Naive thymus-derived CD4-positive, alpha-beta T cell (primary cell): ENCODE results near the gene MOV10. TPM values are rescaled to one million over a fixed set of nuclear protein-coding genes. Genes with fewer than 3 reads are reported as not detected.

Experiments
- ATAC-seq: fragments of 150-1000 bp; cut with Tn5 transposase; 2 replicates; pipeline ENCODE4 v1.10.0; 2021; ENCODE audit warnings: mild to moderate bottlenecking, moderate library complexity
- CTCF ChIA-PET: fragments of 350-600 bp; sonication (Branson Sonifier 250); formaldehyde crosslinking; loops from one replicate; lab custom pipeline; 2021; ENCODE audit warnings: antibody characterized with exemption; lab: Charles Lee
- POLR2A ChIA-PET: fragments of 350-600 bp; sonication (Branson Sonifier 250); formaldehyde crosslinking; loops from one replicate; lab custom pipeline; 2021; ENCODE audit warnings: antibody characterized with exemption, inconsistent platforms; lab: Charles Lee
- DNase-seq, 9 donors: peaks; one replicate each; pipeline versions ENCODE4 v3.0.0 to v3.0.0-alpha.2; 2020 to 2022; ENCODE audit warnings: mixed read lengths in 1 of 9
- H3K27ac ChIP-seq: one replicate; pipeline ENCODE4 v1.7.0; 2013; ENCODE audit warnings: mild to moderate bottlenecking, low read depth, low read length, moderate library complexity
- H3K27me3 ChIP-seq, 2 donors: one replicate each; pipeline ENCODE4 v1.7.0; 2013; ENCODE audit warnings: low read length in 2 of 2, mild to moderate bottlenecking in 2 of 2, moderate library complexity in 2 of 2; ENCODE audit not compliant: control insufficient read depth in 2 of 2, insufficient read depth in 2 of 2
- H3K36me3 ChIP-seq, 3 experiments: 1 replicate in 2 of 3; 2 replicates in 1 of 3; pipeline ENCODE4 v1.7.0; 2013; ENCODE audit warnings: low read length in 3 of 3, mild to moderate bottlenecking in 3 of 3, moderate library complexity in 1 of 3; ENCODE audit not compliant: insufficient read depth in 3 of 3, control insufficient read depth in 2 of 3
- H3K4me1 ChIP-seq, 2 donors: one replicate each; pipeline ENCODE4 v1.7.0; 2013; ENCODE audit warnings: low read length in 2 of 2, mild to moderate bottlenecking in 2 of 2, moderate library complexity in 1 of 2; ENCODE audit not compliant: control insufficient read depth in 2 of 2, insufficient read depth in 2 of 2
- H3K4me3 ChIP-seq: 2 replicates; pipeline ENCODE4 v1.7.0; 2013; ENCODE audit warnings: mild to moderate bottlenecking, low read length
- H3K9me3 ChIP-seq, 3 experiments: 1 replicate in 2 of 3; 2 replicates in 1 of 3; pipeline ENCODE4 v1.7.0; 2013; ENCODE audit warnings: low read length in 3 of 3; ENCODE audit not compliant: control insufficient read depth in 2 of 3
- H3K27ac Mint-ChIP-seq, 9 donors: one replicate each; pipeline ENCODE4 v1.8.0; 2020 to 2022; ENCODE audit warnings: mixed read lengths in 9 of 9, mild to moderate bottlenecking in 8 of 9, moderate library complexity in 5 of 9, inconsistent platforms in 2 of 9
- H3K27me3 Mint-ChIP-seq, 5 donors: one replicate each; pipeline ENCODE4 v1.8.0; 2021 to 2022; ENCODE audit warnings: mixed read lengths in 5 of 5, mild to moderate bottlenecking in 1 of 5
- H3K36me3 Mint-ChIP-seq, 5 donors: one replicate each; pipeline ENCODE4 v1.8.0; 2020 to 2022; ENCODE audit warnings: mixed read lengths in 5 of 5, mild to moderate bottlenecking in 3 of 5, inconsistent platforms in 1 of 5
- H3K4me1 Mint-ChIP-seq, 7 donors: one replicate each; pipeline ENCODE4 v1.8.0; 2020 to 2022; ENCODE audit warnings: mixed read lengths in 7 of 7, mild to moderate bottlenecking in 3 of 7, inconsistent platforms in 1 of 7
- H3K4me3 Mint-ChIP-seq, 10 donors: one replicate each; pipeline ENCODE4 v1.8.0; 2020 to 2022; ENCODE audit warnings: mild to moderate bottlenecking in 10 of 10, mixed read lengths in 10 of 10, moderate library complexity in 6 of 10, inconsistent platforms in 2 of 10
- H3K9me3 Mint-ChIP-seq, 11 donors: one replicate each; pipeline ENCODE4 v1.8.0; 2020 to 2022; ENCODE audit warnings: mixed read lengths in 11 of 11, mild to moderate bottlenecking in 4 of 11, inconsistent platforms in 1 of 11, moderate library complexity in 1 of 11
- intact Hi-C, 2 donors: fragments of 100-400 bp; cut with micrococcal nuclease; formaldehyde crosslinking; loops; one replicate each; pipeline ENCODE4 v1.15.1; 2023
- polyA plus RNA-seq, 2 donors: library from polyadenylated mRNA; unstranded; fragments of 300-500 nt; fragmentation: Illumina TruSeq; gene quantifications; one replicate each; pipeline ENCODE4 v1.2.3, GENCODE V29; 2021
- total RNA-seq, 6 experiments: library from RNA in 5 of 6; stranded (reverse) in 5 of 6; gene quantifications; 1 replicate in 5 of 6; 2 replicates in 1 of 6; pipeline ENCODE4 v1.2.3 and lab custom pipeline; 2021 to 2026

MOV10 gene
- total and polyA plus RNA-seq, 7 experiments from 2014 or later, result 26.1 to 126 (median 87.1) TPM

- Histone ChIP-seq H3K27ac (no peak overlapping the region), H3K9me3 (no peaks in the 10 kb centered on the region), H3K36me3 (peaks cover 0 to 52% (median 5%) of the 10 kb centered on the region in 3 experiments), H3K4me3 (no peak overlapping the region), H3K4me1 (no peaks in the 10 kb centered on the region), H3K27me3 (no peaks in the 10 kb centered on the region)
- CTCF ChIA-PET, result no interaction called here
- Mint-ChIP-seq H3K27ac (peak overlapping the region in 2 of 9 donors; percentile 12 to 35), H3K9me3 (no peaks in the 10 kb centered on the region), H3K4me3 (no peak overlapping the region), H3K27me3 (no peaks in the 10 kb centered on the region), H3K4me1 (peaks cover 4 to 13% (median 10%) of the 10 kb centered on the region in 7 donors), H3K36me3 (peaks cover 4 to 24% (median 9%) of the 10 kb centered on the region in 5 donors)
- ATAC-seq, result no peak
- DNase-seq, result no peak
- intact Hi-C loops, result no loop called here
- POLR2A ChIA-PET, result no interaction called here
Observed at GRCh38 chr1:112687361-112687760, 12.9 kb downstream of the MOV10 start.

- Mint-ChIP-seq H3K27me3 (no peaks in the 10 kb centered on the region), H3K4me1 (peaks cover 4 to 12% (median 10%) of the 10 kb centered on the region in 7 donors), H3K9me3 (no peaks in the 10 kb centered on the region), H3K36me3 (peaks cover 7 to 25% (median 10%) of the 10 kb centered on the region in 5 donors), H3K27ac (peak overlapping the region in 4 of 9 donors; percentile 3 to 66 (median 30)), H3K4me3 (no peak overlapping the region)
- no peak for ATAC-seq
- Histone ChIP-seq H3K36me3 (peaks cover 0 to 57% (median 5%) of the 10 kb centered on the region in 3 experiments), H3K27me3 (no peaks in the 10 kb centered on the region), H3K27ac (no peak overlapping the region), H3K4me3 (no peak overlapping the region), H3K4me1 (no peaks in the 10 kb centered on the region), H3K9me3 (no peaks in the 10 kb centered on the region)
- intact Hi-C loops, result no loop called here
- DNase-seq, result no peak
- ChIA-PET CTCF (no interaction called here), POLR2A (no interaction called here)
Observed at GRCh38 chr1:112687785-112688496, 13.5 kb downstream of the MOV10 start.

- Mint-ChIP-seq H3K4me1 (peaks cover 4 to 12% (median 10%) of the 10 kb centered on the region in 7 donors), H3K27ac (peak overlapping the region in 1 of 9 donors; percentile 66), H3K4me3 (no peak overlapping the region), H3K9me3 (no peaks in the 10 kb centered on the region), H3K27me3 (no peaks in the 10 kb centered on the region), H3K36me3 (peaks cover 9 to 28% (median 12%) of the 10 kb centered on the region in 5 donors)
- Histone ChIP-seq H3K27me3 (no peaks in the 10 kb centered on the region), H3K36me3 (peaks cover 0 to 66% (median 5%) of the 10 kb centered on the region in 3 experiments), H3K9me3 (no peaks in the 10 kb centered on the region), H3K4me1 (no peaks in the 10 kb centered on the region), H3K27ac (no peak overlapping the region), H3K4me3 (no peak overlapping the region)
- no peak for ATAC-seq
- no peak for DNase-seq
- ChIA-PET CTCF (no interaction called here), POLR2A (interaction anchor here (0.7 kb wide), 1 partner anchor 17 kb away, joined by 4 read pairs; no protein-coding TSS in a partner anchor)
- intact Hi-C loops, result no loop called here
Observed at GRCh38 chr1:112688781-112689193, 14.3 kb downstream of the MOV10 start.

- ChIA-PET CTCF (no interaction called here), POLR2A (interaction anchor here (0.6 to 0.7 kb wide), 2 partner anchors 11 to 16 kb away, joined by 3 to 4 read pairs; no protein-coding TSS in a partner anchor)
Observed at GRCh38 chr1:112689196-112689841, 14.9 kb downstream of the MOV10 start.

GRCh38 chr1:112689842-112690237, 15.4 kb downstream of the MOV10 start:
- intact Hi-C loops, result no loop called here
- H3K9me3 Mint-ChIP-seq, result no peaks in the 10 kb centered on the region
- no peaks in the 10 kb centered on the region for H3K9me3 ChIP-seq
- H3K27ac Mint-ChIP-seq, result no peak overlapping the region
- H3K4me3 Mint-ChIP-seq, result no peak overlapping the region
- ChIA-PET POLR2A (interaction anchor here (0.6 kb wide), 1 partner anchor 11 kb away, joined by 3 read pairs; no protein-coding TSS in a partner anchor), CTCF (no interaction called here)
- DNase-seq (no peak), ATAC-seq (no peak)
- no peaks in the 10 kb centered on the region for H3K27me3 ChIP-seq
- no peaks in the 10 kb centered on the region for H3K4me1 ChIP-seq
- H3K36me3 Mint-ChIP-seq, result peaks cover 9 to 28% (median 12%) of the 10 kb centered on the region in 5 donors
- H3K4me3 ChIP-seq, result no peak overlapping the region
- H3K36me3 ChIP-seq, result peaks cover 0 to 76% (median 5%) of the 10 kb centered on the region in 3 experiments
- no peak overlapping the region for H3K27ac ChIP-seq
- H3K27me3 Mint-ChIP-seq, result no peaks in the 10 kb centered on the region
- peaks cover 4 to 12% (median 10%) of the 10 kb centered on the region in 7 donors for H3K4me1 Mint-ChIP-seq

More at GRCh38 chr1:112689196-112689841, 14.9 kb downstream of the MOV10 start:
- peaks cover 9 to 28% (median 12%) of the 10 kb centered on the region in 5 donors for H3K36me3 Mint-ChIP-seq
- peaks cover 4 to 12% (median 10%) of the 10 kb centered on the region in 7 donors for H3K4me1 Mint-ChIP-seq
- DNase-seq (no peak), ATAC-seq (no peak)
- Histone ChIP-seq H3K36me3 (peaks cover 0 to 71% (median 5%) of the 10 kb centered on the region in 3 experiments), H3K9me3 (no peaks in the 10 kb centered on the region), H3K27me3 (no peaks in the 10 kb centered on the region), H3K4me1 (no peaks in the 10 kb centered on the region), H3K27ac (no peak overlapping the region), H3K4me3 (no peak overlapping the region)
- no peak overlapping the region for H3K4me3 Mint-ChIP-seq
- no peaks in the 10 kb centered on the region for H3K9me3 Mint-ChIP-seq
- peak overlapping the region in 1 of 9 donors; percentile 66 for H3K27ac Mint-ChIP-seq
- intact Hi-C loops, result no loop called here
- no peaks in the 10 kb centered on the region for H3K27me3 Mint-ChIP-seq

GRCh38 chr1:112692681-112693080, 18.2 kb downstream of the MOV10 start:
- Histone ChIP-seq H3K9me3 (no peaks in the 10 kb centered on the region), H3K36me3 (peaks cover 0 to 99% (median 9%) of the 10 kb centered on the region in 3 experiments), H3K27ac (no peak overlapping the region), H3K27me3 (no peaks in the 10 kb centered on the region), H3K4me1 (no peaks in the 10 kb centered on the region), H3K4me3 (no peak overlapping the region)
- ChIA-PET CTCF (interaction anchor here (0.7 kb wide), 1 partner anchor 190 kb away, joined by 3 read pairs; no protein-coding TSS in a partner anchor), POLR2A (no interaction called here)
- intact Hi-C loops, result no loop called here
- H3K4me1 Mint-ChIP-seq, result peaks cover 0 to 5% (median 3%) of the 10 kb centered on the region in 7 donors
- H3K9me3 Mint-ChIP-seq, result no peaks in the 10 kb centered on the region
- no peak overlapping the region for H3K4me3 Mint-ChIP-seq
- DNase-seq (no peak), ATAC-seq (no peak)
- H3K27ac Mint-ChIP-seq, result no peak overlapping the region
- no peaks in the 10 kb centered on the region for H3K27me3 Mint-ChIP-seq
- H3K36me3 Mint-ChIP-seq, result peaks cover 9 to 26% (median 14%) of the 10 kb centered on the region in 5 donors
